GM10248 (cell line): ENCODE measurements around the gene DSEL.

Source experiments
- CTCF ChIA-PET: fragments of 300-600 bp; sonication (Branson Sonifier 250); formaldehyde crosslinking; extraction: SDS; loops from one replicate; lab custom pipeline; 2021; ENCODE audit warnings: antibody characterized with exemption; lab: Yijun Ruan, JAX
- POLR2A ChIA-PET: fragments of 350-650 bp; sonication (Branson Sonifier 250); formaldehyde crosslinking; extraction: SDS; loops from one replicate; lab custom pipeline; 2020; ENCODE audit warnings: antibody characterized with exemption; lab: Yijun Ruan, JAX
- DNase-seq: peaks from one replicate; pipeline ENCODE4 v3.0.0; 2012; ENCODE audit errors: extremely low spot score
- TF ChIP-seq, protein P1 (sequence below): IDR thresholded peaks from 2 replicates; pipeline ENCODE4 v1.5.1; 2012; ENCODE audit warnings: mild to moderate bottlenecking, low read depth; ENCODE audit errors: extremely low read depth, missing control alignments, control extremely low read depth

The DSEL gene

DNA sequence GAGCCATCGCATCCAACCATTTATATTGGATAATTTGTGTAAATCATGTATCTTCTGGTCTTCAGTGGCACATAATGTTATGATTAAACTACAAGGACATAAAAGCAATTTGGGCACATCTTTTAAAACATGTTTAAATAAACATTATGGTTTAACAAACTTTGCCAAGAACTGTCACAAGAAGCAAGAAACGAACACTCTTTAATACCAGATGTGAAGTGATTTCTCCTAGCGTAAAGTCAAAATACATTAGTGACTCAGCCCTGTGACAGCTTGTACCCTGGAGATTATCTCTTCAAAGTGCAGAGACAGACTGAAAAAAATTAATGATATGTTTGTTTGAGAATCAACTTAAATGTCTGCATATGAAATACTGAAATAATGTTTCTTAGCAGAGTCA, 39.9 kb downstream of the DSEL start:
- DNase-seq: no peak
- POLR2A ChIA-PET: no interaction called here
- CTCF ChIA-PET: no interaction called here
- TF ChIP-seq, protein P1, sequence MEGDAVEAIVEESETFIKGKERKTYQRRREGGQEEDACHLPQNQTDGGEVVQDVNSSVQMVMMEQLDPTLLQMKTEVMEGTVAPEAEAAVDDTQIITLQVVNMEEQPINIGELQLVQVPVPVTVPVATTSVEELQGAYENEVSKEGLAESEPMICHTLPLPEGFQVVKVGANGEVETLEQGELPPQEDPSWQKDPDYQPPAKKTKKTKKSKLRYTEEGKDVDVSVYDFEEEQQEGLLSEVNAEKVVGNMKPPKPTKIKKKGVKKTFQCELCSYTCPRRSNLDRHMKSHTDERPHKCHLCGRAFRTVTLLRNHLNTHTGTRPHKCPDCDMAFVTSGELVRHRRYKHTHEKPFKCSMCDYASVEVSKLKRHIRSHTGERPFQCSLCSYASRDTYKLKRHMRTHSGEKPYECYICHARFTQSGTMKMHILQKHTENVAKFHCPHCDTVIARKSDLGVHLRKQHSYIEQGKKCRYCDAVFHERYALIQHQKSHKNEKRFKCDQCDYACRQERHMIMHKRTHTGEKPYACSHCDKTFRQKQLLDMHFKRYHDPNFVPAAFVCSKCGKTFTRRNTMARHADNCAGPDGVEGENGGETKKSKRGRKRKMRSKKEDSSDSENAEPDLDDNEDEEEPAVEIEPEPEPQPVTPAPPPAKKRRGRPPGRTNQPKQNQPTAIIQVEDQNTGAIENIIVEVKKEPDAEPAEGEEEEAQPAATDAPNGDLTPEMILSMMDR: no peak

DNA sequence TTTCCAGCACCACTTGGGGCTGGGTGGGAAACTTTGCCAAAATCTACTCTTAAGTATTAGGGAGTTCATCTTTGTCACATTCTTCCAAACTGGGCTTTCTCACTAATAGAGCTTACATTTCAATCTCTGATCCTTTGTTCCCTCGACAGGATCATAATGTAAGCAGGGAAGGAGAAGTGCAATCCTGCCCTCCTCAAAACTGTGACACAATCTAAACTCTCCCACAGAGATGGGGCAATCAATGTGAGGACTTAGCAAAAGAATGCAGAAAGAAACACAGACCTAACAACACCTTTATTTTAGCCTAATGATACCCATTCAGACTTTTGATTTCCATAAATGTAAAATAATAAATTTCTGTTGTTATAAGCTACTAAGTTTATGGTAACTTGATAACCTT, 40.8 kb downstream of the DSEL start:
- DNase-seq: no peak
- CTCF ChIA-PET: no interaction called here
- TF ChIP-seq, protein P1: no peak
- POLR2A ChIA-PET: no interaction called here

DNA sequence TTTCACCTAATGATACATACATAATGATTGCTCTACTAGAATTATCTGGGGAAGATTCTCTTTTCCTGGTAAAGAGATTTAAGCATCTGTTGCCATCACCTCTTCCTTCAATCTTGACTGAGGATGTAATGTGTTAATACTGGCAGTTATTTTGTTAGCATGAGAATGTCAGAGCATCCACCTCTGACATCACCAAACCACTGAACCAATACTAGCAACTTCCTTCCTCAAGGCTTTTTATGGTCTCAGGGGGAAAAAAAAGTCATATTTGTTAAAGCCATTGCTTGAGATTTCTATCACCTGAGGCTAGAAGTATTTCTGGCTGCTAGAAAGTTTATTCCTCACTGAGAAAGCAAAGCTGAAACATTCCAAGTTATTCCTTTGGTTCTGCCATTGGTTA, 48.5 kb downstream of the DSEL start:
- POLR2A ChIA-PET: no interaction called here
- no peak for DNase-seq
- TF ChIP-seq, protein P1: no peak
- CTCF ChIA-PET: no interaction called here

GRCh38 chr18:67467188-67467587, 49.3 kb downstream of the DSEL start:
- DNase-seq: no peak
- CTCF ChIA-PET: no interaction called here
- POLR2A ChIA-PET: no interaction called here
- TF ChIP-seq, protein P1: no peak

DNA sequence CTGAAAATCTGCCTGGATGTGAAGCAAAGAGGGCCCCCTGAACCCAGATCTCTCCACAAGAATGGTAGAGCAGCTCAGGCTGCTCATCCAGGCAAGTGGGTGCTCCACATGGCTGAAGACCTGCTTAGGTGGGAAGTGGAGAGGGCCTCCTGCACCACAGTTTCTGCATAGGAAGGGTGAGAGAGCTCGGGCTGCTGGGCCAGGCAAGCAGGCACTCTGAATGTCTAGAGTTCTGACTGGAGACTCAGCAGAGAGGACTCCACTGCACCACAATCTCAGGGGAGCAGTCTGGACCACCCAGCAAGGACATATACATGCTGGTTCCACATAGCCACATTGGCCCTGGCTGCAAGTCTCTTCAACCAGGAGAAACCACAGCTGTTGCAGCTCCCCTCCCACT, 52.0 kb downstream of the DSEL start:
- no peak for DNase-seq
- TF ChIP-seq, protein P1: no peak
- ChIA-PET CTCF (no interaction called here), POLR2A (no interaction called here)

DNA sequence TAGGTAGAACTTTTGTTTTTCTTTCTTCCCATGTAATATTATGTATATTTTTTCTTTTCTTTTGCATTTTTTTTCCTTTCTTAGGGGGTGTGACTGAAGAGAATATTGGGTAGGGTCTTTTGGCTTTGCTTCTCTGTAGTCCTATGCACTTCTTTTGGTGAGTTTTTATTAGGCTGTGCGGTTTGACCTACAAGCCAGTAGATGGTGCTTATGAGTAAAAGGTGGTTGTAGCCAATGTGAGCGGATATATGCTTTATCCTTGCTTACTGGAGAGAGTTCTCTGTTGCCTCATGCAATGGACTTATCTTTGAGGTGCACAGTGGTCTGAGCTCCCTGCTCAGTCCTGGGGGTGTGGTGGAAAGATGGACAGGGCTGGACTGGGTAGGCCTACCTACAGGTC, 52.7 kb downstream of the DSEL start:
- TF ChIP-seq, protein P1: no peak
- DNase-seq: no peak
- ChIA-PET POLR2A (no interaction called here), CTCF (no interaction called here)

- POLR2A ChIA-PET: no interaction called here
- no peak for DNase-seq
- TF ChIP-seq, protein P1: no peak
- CTCF ChIA-PET: no interaction called here
Observed at GRCh38 chr18:67456711-67457110, 59.8 kb downstream of the DSEL start.
